Ishikawa (cell line): ENCODE measurements around the gene KDSR.

Experiments used
- CEBPB ChIP-seq: IDR thresholded peaks from 2 replicates; pipeline ENCODE4 v1.6.1; 2012
- CREB1 ChIP-seq: IDR thresholded peaks from 2 replicates; pipeline ENCODE4 v1.6.1; 2012; ENCODE audit warnings: low read depth
- EGR1 ChIP-seq: IDR thresholded peaks from 2 replicates; pipeline ENCODE4 v1.6.1; 2012
- EP300 ChIP-seq: IDR thresholded peaks from 2 replicates; pipeline ENCODE4 v1.6.1; 2012; ENCODE audit warnings: borderline replicate concordance
- FOXM1 ChIP-seq: IDR thresholded peaks from 2 replicates; pipeline ENCODE4 v1.6.1; 2012; ENCODE audit warnings: low read depth, borderline replicate concordance
- MAX ChIP-seq: IDR thresholded peaks from 2 replicates; pipeline ENCODE4 v1.6.1; 2012
- NFIC ChIP-seq: IDR thresholded peaks from 2 replicates; pipeline ENCODE4 v1.6.1; 2012
- RAD21 ChIP-seq: IDR thresholded peaks from 2 replicates; pipeline ENCODE4 v1.6.1; 2012; ENCODE audit warnings: low read depth
- REST ChIP-seq: IDR thresholded peaks from 2 replicates; pipeline ENCODE4 v1.6.1; 2012; ENCODE audit warnings: low read depth, mild to moderate bottlenecking
- TAF1 ChIP-seq: IDR thresholded peaks from 2 replicates; pipeline ENCODE4 v1.6.1; 2012; ENCODE audit warnings: low read depth, mild to moderate bottlenecking
- TCF12 ChIP-seq: IDR thresholded peaks from 2 replicates; pipeline ENCODE4 v1.6.1; 2012; ENCODE audit warnings: low read depth
- TEAD4 ChIP-seq: IDR thresholded peaks from 2 replicates; pipeline ENCODE4 v1.6.1; 2012
- USF1 ChIP-seq: IDR thresholded peaks from 2 replicates; pipeline ENCODE4 v1.6.1; 2012
- YY1 ChIP-seq: IDR thresholded peaks from 2 replicates; pipeline ENCODE4 v1.6.1; 2012; ENCODE audit warnings: low read depth
- ZBTB7A ChIP-seq: IDR thresholded peaks from 2 replicates; pipeline ENCODE4 v1.6.1; 2012; ENCODE audit warnings: low read depth

The KDSR gene

GRCh38 chr18:63367053-63367953, at the start of gene KDSR:
Gene KDSR (minus strand): TSS chr18:63367206. CDS start chr18:63367118, 88 bp downstream.
- TF ChIP-seq ZBTB7A (peak; percentile 86), RAD21 (no peak), TEAD4 (peak; percentile 55), CREB1 (peak; percentile 47; the same call in 1 of the 2 replicates), TAF1 (peak; percentile 70), FOXM1 (0 out of 2 replicates have a peak, but pooled peaks have one; percentile 38), REST (no peak), USF1 (peak; percentile 24; the same call in 1 of the 2 replicates), EP300 (peak; percentile 53; the same call in 1 of the 2 replicates), NFIC (peak; percentile 59), EGR1 (peak; percentile 70; the same call in 1 of the 2 replicates), TCF12 (peak; percentile 66), YY1 (peak; percentile 77), MAX (peak; percentile 75), CEBPB (peak; percentile 42; the same call in 1 of the 2 replicates)

- no peak for TF ChIP-seq EGR1
- no peak for TF ChIP-seq REST
- TF ChIP-seq TAF1 = no peak
- TF ChIP-seq ZBTB7A = no peak
- TF ChIP-seq USF1 = no peak
- no peak for TF ChIP-seq EP300
- no peak for TF ChIP-seq RAD21
- TF ChIP-seq TCF12 = no peak
- no peak for TF ChIP-seq FOXM1
- TF ChIP-seq YY1 = no peak
- TF ChIP-seq CREB1 = no peak
- TF ChIP-seq CEBPB = no peak
- no peak for TF ChIP-seq TEAD4
- TF ChIP-seq MAX = no peak
- TF ChIP-seq NFIC = no peak
Observed at GRCh38 chr18:63412953-63413352, 45.9 kb upstream of the KDSR start.

- TF ChIP-seq EGR1 = no peak
Observed at GRCh38 chr18:63410792-63411191, 43.8 kb upstream of the KDSR start.

GRCh38 chr18:63409301-63409700, 42.3 kb upstream of the KDSR start:
- TF ChIP-seq TCF12 = no peak
- no peak for TF ChIP-seq CEBPB
- no peak for TF ChIP-seq USF1
- TF ChIP-seq NFIC = no peak
- TF ChIP-seq EP300 = no peak
- no peak for TF ChIP-seq MAX
- no peak for TF ChIP-seq EGR1
- TF ChIP-seq TEAD4 = no peak
- TF ChIP-seq CREB1 = no peak
- TF ChIP-seq FOXM1 = no peak
- TF ChIP-seq REST = no peak
- no peak for TF ChIP-seq YY1
- TF ChIP-seq TAF1 = no peak
- no peak for TF ChIP-seq ZBTB7A
- TF ChIP-seq RAD21 = no peak
